Skeletal muscle satellite cell (primary cell): Measurements from ENCODE around the gene SLC39A11.
"Not testable (repeated sequence)": the region's sequence is repeated elsewhere in the genome, so short reads cannot be mapped to it uniquely, and the experiment has no call there.

Source experiments
- H3K27me3 ChIP-seq: 2 replicates; pipeline ENCODE4 v1.7.0; 2013; ENCODE audit warnings: low read length; ENCODE audit not compliant: control insufficient read depth, insufficient read depth
- H3K36me3 ChIP-seq: 2 replicates; pipeline ENCODE4 v1.7.0; 2013; ENCODE audit warnings: mild to moderate bottlenecking, control low read depth, low read length; ENCODE audit not compliant: insufficient read depth
- H3K4me1 ChIP-seq: 2 replicates; pipeline ENCODE4 v1.7.0; 2013; ENCODE audit warnings: low read length; ENCODE audit not compliant: control insufficient read depth, insufficient read depth
- H3K4me2 ChIP-seq: 2 replicates; pipeline ENCODE4 v1.7.0; 2013; ENCODE audit warnings: mild to moderate bottlenecking, low read length
- H3K4me3 ChIP-seq: 2 replicates; pipeline ENCODE4 v1.7.0; 2013; ENCODE audit warnings: low read length
- H3K9ac ChIP-seq: 2 replicates; pipeline ENCODE4 v1.7.0; 2013; ENCODE audit warnings: mild to moderate bottlenecking, low read depth, low read length, moderate library complexity
- H3K9me3 ChIP-seq: replicated peaks from 2 replicates; pipeline ENCODE4 v1.7.0; 2013; ENCODE audit warnings: mild to moderate bottlenecking, control low read depth, low read length

Gene SLC39A11

GRCh38 chr17:73017658-73018057, 74.8 kb downstream of the SLC39A11 start:
- H3K4me1 ChIP-seq = peaks cover 18% of the 10 kb centered on the region
- H3K36me3 ChIP-seq = no peaks in the 10 kb centered on the region
- no peak overlapping the region for H3K4me3 ChIP-seq
- H3K9me3 ChIP-seq = no peaks in the 10 kb centered on the region
- peak overlapping the region; percentile 23 for H3K4me2 ChIP-seq
- H3K9ac ChIP-seq = no peak overlapping the region
- no peaks in the 10 kb centered on the region for H3K27me3 ChIP-seq

- Histone ChIP-seq H3K9me3 (no peaks in the 10 kb centered on the region), H3K4me2 (no peak overlapping the region), H3K4me3 (no peak overlapping the region), H3K27me3 (no peaks in the 10 kb centered on the region), H3K9ac (no peak overlapping the region), H3K36me3 (no peaks in the 10 kb centered on the region), H3K4me1 (peaks cover 18% of the 10 kb centered on the region)
Observed at GRCh38 chr17:73015722-73016276, 76.7 kb downstream of the SLC39A11 start.

GRCh38 chr17:73013816-73014663, 78.4 kb downstream of the SLC39A11 start:
- Histone ChIP-seq H3K9me3 (no peaks in the 10 kb centered on the region), H3K4me3 (no peak overlapping the region), H3K4me2 (peak overlapping the region; percentile 7), H3K27me3 (no peaks in the 10 kb centered on the region), H3K36me3 (no peaks in the 10 kb centered on the region), H3K4me1 (peaks cover 18% of the 10 kb centered on the region), H3K9ac (no peak overlapping the region)

- Histone ChIP-seq H3K9ac (no peak overlapping the region), H3K36me3 (no peaks in the 10 kb centered on the region), H3K4me2 (peak overlapping the region; percentile 7), H3K27me3 (no peaks in the 10 kb centered on the region), H3K9me3 (no peaks in the 10 kb centered on the region), H3K4me1 (peaks cover 18% of the 10 kb centered on the region), H3K4me3 (no peak overlapping the region)
Observed at GRCh38 chr17:73013301-73013700, 79.2 kb downstream of the SLC39A11 start.

- H3K4me2 ChIP-seq = no peak overlapping the region
- no peak overlapping the region for H3K4me3 ChIP-seq
- no peaks in the 10 kb centered on the region for H3K27me3 ChIP-seq
- no peak overlapping the region for H3K9ac ChIP-seq
- no peaks in the 10 kb centered on the region for H3K9me3 ChIP-seq
- peaks cover 22% of the 10 kb centered on the region for H3K4me1 ChIP-seq
- no peaks in the 10 kb centered on the region for H3K36me3 ChIP-seq
Observed at GRCh38 chr17:73011016-73011486, 81.4 kb downstream of the SLC39A11 start.

- Histone ChIP-seq H3K4me3 (no peak overlapping the region), H3K4me1 (peaks cover 22% of the 10 kb centered on the region), H3K27me3 (no peaks in the 10 kb centered on the region), H3K4me2 (no peak overlapping the region), H3K9me3 (no peaks in the 10 kb centered on the region), H3K36me3 (no peaks in the 10 kb centered on the region), H3K9ac (no peak overlapping the region)
Observed at GRCh38 chr17:73010414-73010813, 82.1 kb downstream of the SLC39A11 start.

- H3K4me2 ChIP-seq = no peak overlapping the region
- H3K36me3 ChIP-seq = no peaks in the 10 kb centered on the region
- no peaks in the 10 kb centered on the region for H3K9me3 ChIP-seq
- H3K27me3 ChIP-seq = no peaks in the 10 kb centered on the region
- no peak overlapping the region for H3K4me3 ChIP-seq
- H3K4me1 ChIP-seq = peaks cover 10% of the 10 kb centered on the region
- H3K9ac ChIP-seq = no peak overlapping the region
Observed at GRCh38 chr17:73007407-73007806, 85.1 kb downstream of the SLC39A11 start.

GRCh38 chr17:73005360-73005759, 87.1 kb downstream of the SLC39A11 start:
- Histone ChIP-seq H3K27me3 (no peaks in the 10 kb centered on the region), H3K4me1 (peaks cover 10% of the 10 kb centered on the region), H3K9me3 (no peaks in the 10 kb centered on the region), H3K4me2 (no peak overlapping the region), H3K36me3 (no peaks in the 10 kb centered on the region), H3K9ac (no peak overlapping the region), H3K4me3 (no peak overlapping the region)

GRCh38 chr17:73003487-73003886, 89.0 kb downstream of the SLC39A11 start:
- Histone ChIP-seq H3K4me2 (no peak overlapping the region), H3K36me3 (no peaks in the 10 kb centered on the region), H3K4me3 (no peak overlapping the region), H3K4me1 (peaks cover 10% of the 10 kb centered on the region), H3K9me3 (no peaks in the 10 kb centered on the region), H3K9ac (no peak overlapping the region), H3K27me3 (no peaks in the 10 kb centered on the region)

- no peaks in the 10 kb centered on the region for H3K27me3 ChIP-seq
- no peak overlapping the region for H3K4me3 ChIP-seq
- no peaks in the 10 kb centered on the region for H3K36me3 ChIP-seq
- H3K9me3 ChIP-seq = no peaks in the 10 kb centered on the region
- H3K9ac ChIP-seq = no peak overlapping the region
- H3K4me2 ChIP-seq = no peak overlapping the region
- H3K4me1 ChIP-seq = no peaks in the 10 kb centered on the region
Observed at GRCh38 chr17:73000832-73001231, 91.7 kb downstream of the SLC39A11 start.

GRCh38 chr17:72999474-72999873, 93.0 kb downstream of the SLC39A11 start:
- H3K4me1 ChIP-seq, H3K9ac ChIP-seq, H3K4me2 ChIP-seq, H3K4me3 ChIP-seq, H3K36me3 ChIP-seq, H3K27me3 ChIP-seq, H3K9me3 ChIP-seq: not testable (repeated sequence)

GRCh38 chr17:72998343-72998742, 94.1 kb downstream of the SLC39A11 start:
- H3K27me3 ChIP-seq = no peaks in the 10 kb centered on the region
- no peak overlapping the region for H3K9ac ChIP-seq
- no peak overlapping the region for H3K4me2 ChIP-seq
- H3K4me1 ChIP-seq = no peaks in the 10 kb centered on the region
- no peak overlapping the region for H3K4me3 ChIP-seq
- no peaks in the 10 kb centered on the region for H3K36me3 ChIP-seq
- H3K9me3 ChIP-seq = no peaks in the 10 kb centered on the region
